ENCODE results near the gene ARHGAP26.

ARHGAP26 gene

GRCh38 chr5:143226361-143226760 lies 456.2 kb downstream of the ARHGAP26 start:
- Histone ChIP-seq H3K9me3 (ENCODE audit: control insufficient read depth, insufficient read depth, low read length) (no peaks in the 10 kb centered on the region), H3K36me3 (ENCODE audit: control insufficient read depth, low read length) (peaks cover 10% of the 10 kb centered on the region; the same call in 1 of the 2 replicates), H3K27me3 (ENCODE audit: control insufficient read depth, low read length) (no peaks in the 10 kb centered on the region), H3K79me2 (ENCODE audit: control insufficient read depth, low read length) (no peaks in the 10 kb centered on the region), H3K9me2 (replicated peaks; ENCODE audit: control insufficient read depth, low read length) (no peaks in the 10 kb centered on the region), H3K4me3 (ENCODE audit: low read length) (no peak overlapping the region), H3K4me1 (ENCODE audit: control insufficient read depth, low read length) (peaks cover 62% of the 10 kb centered on the region), H4K20me1 (ENCODE audit: control insufficient read depth, insufficient read depth, low read depth, low read length) (no peaks in the 10 kb centered on the region), H3K27ac (ENCODE audit: low read depth, low read length) (no peak overlapping the region), H3K4me2 (ENCODE audit: low read length) (no peak overlapping the region), H3F3A (ENCODE audit: control insufficient read depth, insufficient read depth) (peaks cover 16% of the 10 kb centered on the region)
- TF ChIP-seq CTCF (IDR thresholded peaks at IDR 0.05; ENCODE audit: low read depth, low read length, poor library complexity, severe bottlenecking) (no peak), EZH2phosphoT487 (IDR thresholded peaks at IDR 0.05; ENCODE audit: borderline replicate concordance, low read length) (no peak)

- no peak overlapping the region for H3K27ac ChIP-seq (ENCODE audit: low read depth, low read length)
- H3K27me3 ChIP-seq (ENCODE audit: control insufficient read depth, low read length), result no peaks in the 10 kb centered on the region
- no peak overlapping the region for H3K4me2 ChIP-seq (ENCODE audit: low read length)
- peaks cover 12% of the 10 kb centered on the region for H3F3A ChIP-seq (ENCODE audit: control insufficient read depth, insufficient read depth)
- no peaks in the 10 kb centered on the region for H3K9me3 ChIP-seq (ENCODE audit: control insufficient read depth, insufficient read depth, low read length)
- no peaks in the 10 kb centered on the region for H3K9me2 ChIP-seq (replicated peaks; ENCODE audit: control insufficient read depth, low read length)
- peaks cover 62% of the 10 kb centered on the region for H3K4me1 ChIP-seq (ENCODE audit: control insufficient read depth, low read length)
- TF ChIP-seq EZH2phosphoT487 (IDR thresholded peaks at IDR 0.05; ENCODE audit: borderline replicate concordance, low read length) (no peak), CTCF (IDR thresholded peaks at IDR 0.05; ENCODE audit: low read depth, low read length, poor library complexity, severe bottlenecking) (no peak)
- no peaks in the 10 kb centered on the region for H3K79me2 ChIP-seq (ENCODE audit: control insufficient read depth, low read length)
- H3K36me3 ChIP-seq (ENCODE audit: control insufficient read depth, low read length), result peaks cover 7% of the 10 kb centered on the region; the same call in 1 of the 2 replicates
- no peaks in the 10 kb centered on the region for H4K20me1 ChIP-seq (ENCODE audit: control insufficient read depth, insufficient read depth, low read depth, low read length)
- no peak overlapping the region for H3K4me3 ChIP-seq (ENCODE audit: low read length)
Measured at GRCh38 chr5:143226872-143227271, 456.7 kb downstream of the ARHGAP26 start.

- Histone ChIP-seq H3K4me2 (ENCODE audit: low read length) (no peak overlapping the region), H3K4me3 (ENCODE audit: low read length) (no peak overlapping the region), H3K27me3 (ENCODE audit: control insufficient read depth, low read length) (no peaks in the 10 kb centered on the region), H3K27ac (ENCODE audit: low read depth, low read length) (no peak overlapping the region), H4K20me1 (ENCODE audit: control insufficient read depth, insufficient read depth, low read depth, low read length) (no peaks in the 10 kb centered on the region), H3K79me2 (ENCODE audit: control insufficient read depth, low read length) (no peaks in the 10 kb centered on the region), H3F3A (ENCODE audit: control insufficient read depth, insufficient read depth) (peaks cover 8% of the 10 kb centered on the region), H3K36me3 (ENCODE audit: control insufficient read depth, low read length) (peaks cover 7% of the 10 kb centered on the region; the same call in 1 of the 2 replicates), H3K9me2 (replicated peaks; ENCODE audit: control insufficient read depth, low read length) (no peaks in the 10 kb centered on the region), H3K4me1 (ENCODE audit: control insufficient read depth, low read length) (peaks cover 61% of the 10 kb centered on the region), H3K9me3 (ENCODE audit: control insufficient read depth, insufficient read depth, low read length) (no peaks in the 10 kb centered on the region)
- TF ChIP-seq CTCF (IDR thresholded peaks at IDR 0.05; ENCODE audit: low read depth, low read length, poor library complexity, severe bottlenecking) (no peak), EZH2phosphoT487 (IDR thresholded peaks at IDR 0.05; ENCODE audit: borderline replicate concordance, low read length) (no peak)
Measured at GRCh38 chr5:143227301-143227700, 457.1 kb downstream of the ARHGAP26 start.

Measured in DOHH2 (cell line).